CD4-positive, alpha-beta T cell (primary cell): ENCODE measurements around the gene HFE. TPM values are rescaled to one million over a fixed set of nuclear protein-coding genes. Genes with fewer than 3 reads are reported as not detected.

Experiments
- ATAC-seq: fragments of 200-7000 bp; cut with Tn5 transposase; one replicate; pipeline ENCODE4 v1.10.0; 2022; ENCODE audit warnings: mild to moderate bottlenecking; ENCODE audit not compliant: poor library complexity
- CTCF ChIA-PET: fragments of 350-600 bp; sonication (Branson Sonifier 250); formaldehyde crosslinking; loops from one replicate; lab custom pipeline; 2021; ENCODE audit warnings: antibody characterized with exemption, inconsistent platforms; lab: Charles Lee
- POLR2A ChIA-PET: fragments of 350-600 bp; sonication (Branson Sonifier 250); formaldehyde crosslinking; loops from one replicate; lab custom pipeline; 2021; ENCODE audit warnings: antibody characterized with exemption, inconsistent platforms; lab: Charles Lee
- DNase-seq, 14 experiments: peaks; one replicate each; pipeline ENCODE4 v3.0.0-alpha.2; 2013 to 2020; ENCODE audit warnings: mixed read lengths in 2 of 14
- H3K27ac ChIP-seq, 2 donors: one replicate each; pipeline versions ENCODE4 v1.5.1 to v1.7.0; 2013; ENCODE audit warnings: low read length in 2 of 2, low read depth in 1 of 2, mild to moderate bottlenecking in 1 of 2
- H3K27me3 ChIP-seq, 2 experiments: 1 replicate in 1 of 2; 2 replicates in 1 of 2; pipeline versions ENCODE4 v1.6.1 to v1.7.0; 2013; ENCODE audit warnings: low read length in 2 of 2, control low read depth in 1 of 2, mild to moderate bottlenecking in 1 of 2, moderate library complexity in 1 of 2; ENCODE audit not compliant: insufficient read depth in 2 of 2, control insufficient read depth in 1 of 2
- H3K36me3 ChIP-seq: one replicate; pipeline ENCODE4 v1.6.1; 2013; ENCODE audit warnings: low read length, control low read depth; ENCODE audit not compliant: insufficient read depth
- H3K4me1 ChIP-seq: one replicate; pipeline ENCODE4 v1.6.1; 2013; ENCODE audit warnings: low read length, control low read depth; ENCODE audit not compliant: insufficient read depth
- H3K4me3 ChIP-seq: one replicate; pipeline ENCODE4 v1.5.1; 2013; ENCODE audit warnings: mild to moderate bottlenecking, low read length, moderate library complexity
- H3K9me3 ChIP-seq, 2 experiments: 1 replicate in 1 of 2; 2 replicates in 1 of 2; pipeline versions ENCODE4 v1.6.1 to v1.7.0; 2013; ENCODE audit warnings: low read length in 2 of 2, mild to moderate bottlenecking in 2 of 2, control low read depth in 1 of 2, moderate library complexity in 1 of 2; ENCODE audit not compliant: control insufficient read depth in 1 of 2, insufficient read depth in 1 of 2
- H3K27ac Mint-ChIP-seq: one replicate; pipeline ENCODE4 v1.8.0; 2020; ENCODE audit warnings: mixed read lengths
- H3K27me3 Mint-ChIP-seq: one replicate; pipeline ENCODE4 v1.8.0; 2021; ENCODE audit warnings: mixed read lengths
- H3K36me3 Mint-ChIP-seq: one replicate; pipeline ENCODE4 v1.8.0; 2021; ENCODE audit warnings: low read depth, mixed read lengths
- H3K4me1 Mint-ChIP-seq: one replicate; pipeline ENCODE4 v1.8.0; 2021; ENCODE audit warnings: low read depth, mixed read lengths
- H3K4me3 Mint-ChIP-seq: one replicate; pipeline ENCODE4 v1.8.0; 2020; ENCODE audit warnings: mild to moderate bottlenecking, mixed read lengths
- H3K9me3 Mint-ChIP-seq: one replicate; pipeline ENCODE4 v1.8.0; 2020; ENCODE audit warnings: mixed read lengths
- CTCF ChIP-seq: fragments of 200-600 bp; IDR thresholded peaks from one replicate; pipeline ENCODE4 v1.8.0; 2022; ENCODE audit warnings: antibody characterized with exemption, mild to moderate bottlenecking
- intact Hi-C, 2 experiments: fragments of 100-400 bp; cut with DNase I in 1 of 2; cut with micrococcal nuclease in 1 of 2; formaldehyde crosslinking; loops; one replicate each; pipeline versions ENCODE4 v1.15.1 to v1.9.0; 2023 to 2025; cut with DNase I, micrococcal nuclease
- total RNA-seq, 174 experiments: library from RNA in 2 of 174; stranded (reverse) in 2 of 174; gene quantifications; one replicate each; pipeline ENCODE4 v1.2.3 and lab custom pipeline; 2021 to 2026

The HFE gene
- total RNA-seq, 2 experiments from 2014 or later, result 0.08 to 0.28 TPM

- Histone ChIP-seq H3K4me1 (peaks cover 38% of the 10 kb centered on the region), H3K27ac (peak overlapping the region in 1 of 2 donors; percentile 39), H3K36me3 (peaks cover 28% of the 10 kb centered on the region), H3K4me3 (peak overlapping the region; percentile 88), H3K9me3 (no peaks in the 10 kb centered on the region), H3K27me3 (no peaks in the 10 kb centered on the region)
- Mint-ChIP-seq H3K4me1 (peaks cover 58% of the 10 kb centered on the region), H3K27me3 (peaks cover 13% of the 10 kb centered on the region), H3K9me3 (no peaks in the 10 kb centered on the region), H3K27ac (peak overlapping the region; percentile 98), H3K4me3 (peak overlapping the region; percentile 97), H3K36me3 (peaks cover 83% of the 10 kb centered on the region)
- intact Hi-C loops, result loop anchor here (10.0 kb wide), 2 partner anchors 1688 to 1708 kb away; a partner anchor contains a TSS
- no peak for TF ChIP-seq CTCF
- POLR2A ChIA-PET, result interaction anchor here (0.7 to 13.5 kb wide), 35 partner anchors 7 to 1767 kb away, joined by 3 to 3030 read pairs (median 67); partner anchors contain the start of gene HFE
- ATAC-seq, result no peak
- CTCF ChIA-PET, result interaction anchor here (0.7 to 2.1 kb wide), 5 partner anchors 30 to 144 kb away, joined by 3 to 9 read pairs (median 4); a partner anchor contains a TSS
- peak in 2 of 14 experiments; percentile 15 to 59 for DNase-seq
Observed at GRCh38 chr6:26126394-26127235, 39.4 kb downstream of the HFE start.

- CTCF ChIA-PET, result interaction anchor here (1.0 to 1.1 kb wide), 2 partner anchors 12 to 60 kb away, joined by 3 to 4 read pairs; no protein-coding TSS in a partner anchor
- intact Hi-C loops, result loop anchor here (10.0 kb wide), 2 partner anchors 1687 to 1707 kb away; a partner anchor contains a TSS
- H3K9me3 ChIP-seq, result no peaks in the 10 kb centered on the region
- H3K4me3 ChIP-seq, result peak overlapping the region; percentile 88
- no peak overlapping the region for H3K27ac ChIP-seq
- Mint-ChIP-seq H3K27me3 (peaks cover 9% of the 10 kb centered on the region), H3K9me3 (no peaks in the 10 kb centered on the region), H3K36me3 (peaks cover 81% of the 10 kb centered on the region), H3K27ac (peak overlapping the region; percentile 98), H3K4me1 (peaks cover 59% of the 10 kb centered on the region), H3K4me3 (peak overlapping the region; percentile 60)
- ATAC-seq (no peak), DNase-seq (peak in 1 of 14 experiments; percentile 32)
- peaks cover 28% of the 10 kb centered on the region for H3K36me3 ChIP-seq
- POLR2A ChIA-PET, result interaction anchor here (0.7 to 13.5 kb wide), 15 partner anchors 8 to 1765 kb away, joined by 3 to 3030 read pairs (median 59); a partner anchor contains a TSS
- H3K27me3 ChIP-seq, result no peaks in the 10 kb centered on the region
- TF ChIP-seq CTCF, result no peak
- H3K4me1 ChIP-seq, result peaks cover 26% of the 10 kb centered on the region
Observed at GRCh38 chr6:26128013-26128771, 41.0 kb downstream of the HFE start.

GRCh38 chr6:26129656-26130055 lies 42.4 kb downstream of the HFE start:
- peak in 2 of 14 experiments; percentile 19 to 67 for DNase-seq
- no peak overlapping the region for H3K4me3 ChIP-seq

More at GRCh38 chr6:26129656-26130055, 42.4 kb downstream of the HFE start:
- Histone ChIP-seq H3K36me3 (peaks cover 28% of the 10 kb centered on the region), H3K27ac (no peak overlapping the region), H3K4me1 (peaks cover 21% of the 10 kb centered on the region), H3K27me3 (no peaks in the 10 kb centered on the region), H3K9me3 (no peaks in the 10 kb centered on the region)
- ATAC-seq, result peak; percentile 28
- ChIA-PET POLR2A (interaction anchor here (13.5 kb wide), 1 partner anchor 29 kb away, joined by 3030 read pairs; a partner anchor contains a TSS), CTCF (no interaction called here)
- peaks cover 71% of the 10 kb centered on the region for H3K4me1 Mint-ChIP-seq
- H3K27ac Mint-ChIP-seq, result peak overlapping the region; percentile 62
- intact Hi-C loops, result loop anchor here (10.0 kb wide), 2 partner anchors 1685 to 1705 kb away; a partner anchor contains a TSS
- H3K36me3 Mint-ChIP-seq, result peaks cover 75% of the 10 kb centered on the region
- H3K9me3 Mint-ChIP-seq, result no peaks in the 10 kb centered on the region
- TF ChIP-seq CTCF, result no peak
- H3K4me3 Mint-ChIP-seq, result peak overlapping the region; percentile 71
- H3K27me3 Mint-ChIP-seq, result no peaks in the 10 kb centered on the region
